Activated CD8-positive, alpha-beta memory T cell treated with anti-CD3 and anti-CD28 coated beads, Interleukin-2, amount 50 U/mL, for 24 hours (primary cell): Measurements from ENCODE around the gene YKT6.
"Not testable (repeated sequence)": the region's sequence is repeated elsewhere in the genome, so short reads cannot be mapped to it uniquely, and the experiment has no call there.

Source experiments
- DNase-seq: peaks from one replicate; pipeline ENCODE4 v3.0.0-alpha.2; 2020; ENCODE audit errors: extremely low read depth

The YKT6 gene

DNA sequence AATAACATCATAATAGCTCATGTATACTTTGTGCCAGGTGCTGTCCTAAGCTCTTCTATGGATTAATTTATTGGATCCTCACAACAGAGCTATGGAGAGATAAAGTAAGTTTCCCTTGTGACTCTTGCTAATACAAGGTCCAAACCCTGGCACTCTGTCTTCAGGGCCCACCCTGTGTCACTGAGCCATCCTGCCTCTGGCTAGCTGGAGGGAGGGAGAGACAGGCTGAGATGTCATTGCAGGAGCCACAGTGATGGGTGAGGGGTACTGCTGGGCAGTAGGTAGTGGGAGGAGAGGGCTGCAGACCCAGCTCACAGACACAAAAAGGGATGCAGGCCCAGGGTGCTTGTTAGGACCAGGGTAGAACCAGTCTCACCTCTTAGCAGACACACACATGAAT is 28.4 kb upstream of the YKT6 start:
- no peak for DNase-seq

- DNase-seq: no peak
These were observed 27.9 kb upstream of the YKT6 start for GRCh38 chr7:44172803-44173424.

DNA sequence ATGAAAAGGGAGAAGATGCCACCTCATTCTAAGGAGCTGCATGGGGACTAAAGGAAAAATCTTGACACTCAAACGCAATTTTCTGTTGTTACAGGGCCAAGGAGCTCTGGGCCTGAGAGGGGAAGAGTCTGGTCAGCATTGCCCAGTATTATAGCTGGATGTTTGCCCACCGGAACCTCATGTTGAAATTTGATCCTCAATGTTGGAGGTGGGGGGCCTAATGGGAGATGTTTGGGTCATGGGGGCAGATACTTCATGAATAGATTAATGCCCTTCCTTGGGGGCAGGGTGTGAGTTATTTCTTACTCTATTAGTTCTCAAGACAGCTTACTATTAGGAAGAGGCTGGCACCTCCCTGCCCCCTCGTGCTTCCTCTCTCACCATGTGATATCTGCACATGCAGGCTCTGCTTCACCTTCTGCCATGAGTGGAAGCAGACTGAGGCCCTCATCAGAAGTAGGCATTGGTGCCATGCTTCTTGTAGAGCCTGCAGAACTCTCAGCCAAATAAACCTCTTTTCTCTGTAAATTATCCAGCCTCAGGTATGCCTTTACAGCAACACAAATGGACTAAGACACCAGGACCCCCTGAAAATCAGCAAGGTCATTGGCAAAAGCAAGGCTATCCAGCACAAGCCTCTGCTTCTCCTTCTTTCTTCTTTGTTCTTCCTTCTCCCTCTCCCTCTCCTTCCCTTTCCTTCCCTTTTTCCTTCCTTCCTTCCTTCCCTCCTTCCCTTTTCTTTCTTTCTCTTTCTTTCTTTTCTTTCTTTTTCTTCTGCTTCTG is 26.7 kb upstream of the YKT6 start:
- no peak for DNase-seq

- DNase-seq: not testable (repeated sequence)
These were observed 26.2 kb upstream of the YKT6 start for GRCh38 chr7:44174694-44174948.

- no peak for DNase-seq
These were observed 25.0 kb upstream of the YKT6 start for GRCh38 chr7:44175730-44176129.

DNA sequence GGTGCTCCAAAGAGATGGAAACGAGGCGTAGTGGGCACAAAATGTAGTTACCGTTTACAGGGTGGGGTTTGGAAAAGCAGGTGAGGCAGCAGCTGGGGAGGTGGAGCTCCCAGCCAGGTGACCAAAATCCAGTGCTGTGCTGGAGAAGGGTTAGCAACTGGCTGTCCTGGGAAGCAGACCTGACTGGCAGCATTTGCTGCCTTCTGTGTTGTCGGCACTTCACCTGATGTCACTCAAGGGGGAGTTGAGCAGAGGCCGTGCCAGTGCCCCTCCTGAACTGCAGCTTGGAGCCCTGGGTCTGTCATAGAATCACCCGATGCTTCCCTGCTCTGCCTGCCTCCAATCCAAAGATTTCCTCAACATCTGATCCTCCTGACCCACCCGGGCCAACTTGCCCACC is 24.3 kb upstream of the YKT6 start:
- no peak for DNase-seq

DNA sequence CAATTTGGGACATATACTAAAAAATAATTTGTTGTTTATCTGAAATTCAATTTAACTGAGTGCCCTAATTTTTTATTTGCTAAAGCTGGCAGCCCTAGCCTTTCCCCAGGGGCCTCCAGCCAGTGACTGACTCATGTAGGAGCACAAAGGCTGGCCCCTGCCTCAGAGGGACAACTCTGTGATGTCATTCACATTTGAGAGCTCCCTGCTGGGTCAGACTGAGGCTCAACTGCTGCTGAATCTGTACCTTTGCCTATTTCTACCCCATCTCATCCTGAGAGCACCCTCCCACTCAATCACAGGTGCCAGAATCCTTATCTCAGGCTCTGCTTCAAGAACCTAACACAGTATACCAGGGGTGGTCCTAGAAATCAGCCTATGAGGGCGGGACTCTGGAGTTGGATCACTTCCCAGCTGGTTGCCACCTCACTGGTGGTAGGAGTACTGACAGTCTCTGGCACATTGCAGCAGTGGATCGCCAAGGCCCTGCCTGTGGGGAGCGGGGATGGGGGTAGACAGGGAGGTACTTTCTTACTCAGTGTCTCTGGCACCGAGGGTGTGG is 23.1 kb upstream of the YKT6 start:
- DNase-seq: no peak

GRCh38 chr7:44180631-44181030 is 20.1 kb upstream of the YKT6 start:
- DNase-seq: no peak

DNA sequence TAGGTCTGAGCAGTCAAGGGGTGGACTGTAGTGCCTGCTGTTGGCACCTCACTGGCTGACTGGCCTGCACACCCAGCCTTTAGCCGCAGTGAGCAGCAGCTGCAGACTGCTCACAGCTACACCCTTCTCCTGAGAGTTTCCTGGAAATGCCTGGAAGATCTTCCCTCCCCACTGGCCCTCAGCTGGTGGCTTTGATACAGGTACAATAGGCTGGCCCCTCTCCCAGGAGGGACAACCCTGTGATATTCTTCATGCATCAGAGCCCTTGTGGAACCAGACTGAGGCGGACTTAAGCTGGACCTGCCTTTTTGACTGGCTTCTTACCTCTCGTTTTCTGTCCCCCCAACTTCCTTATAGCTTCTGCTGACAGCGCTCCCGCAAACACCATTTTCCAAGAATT is 18.0 kb upstream of the YKT6 start:
- DNase-seq: no peak

- no peak for DNase-seq
These were observed 17.4 kb upstream of the YKT6 start for GRCh38 chr7:44183386-44183785.

GRCh38 chr7:44184206-44184872 is 16.4 kb upstream of the YKT6 start:
- no peak for DNase-seq

GRCh38 chr7:44184873-44185446 is 15.8 kb upstream of the YKT6 start:
- no peak for DNase-seq

DNA sequence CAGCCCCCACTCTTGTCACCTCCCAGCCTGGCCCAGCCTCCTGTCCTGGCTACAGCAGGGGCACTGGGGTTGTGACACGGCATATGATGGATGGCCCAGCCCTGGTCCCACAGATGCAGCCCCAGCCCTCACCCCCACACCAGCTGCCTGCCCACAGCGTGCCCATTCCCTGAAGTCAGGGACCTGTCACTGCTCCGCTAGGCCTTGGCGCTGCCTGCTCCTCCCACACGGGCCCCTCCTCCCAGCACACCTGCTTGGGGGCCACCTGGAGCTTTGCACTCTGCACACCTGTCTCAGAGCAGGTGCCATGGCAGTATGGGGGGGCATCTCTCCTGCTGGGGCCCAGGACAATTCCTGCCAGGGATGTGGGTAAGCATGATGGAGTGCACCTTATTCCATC is 15.0 kb upstream of the YKT6 start:
- DNase-seq: no peak

GRCh38 chr7:44186736-44187135 is 14.0 kb upstream of the YKT6 start:
- no peak for DNase-seq

- no peak for DNase-seq
These were observed 13.0 kb upstream of the YKT6 start for GRCh38 chr7:44187636-44188416.

- no peak for DNase-seq
These were observed 12.1 kb upstream of the YKT6 start for GRCh38 chr7:44188480-44189225.

DNA sequence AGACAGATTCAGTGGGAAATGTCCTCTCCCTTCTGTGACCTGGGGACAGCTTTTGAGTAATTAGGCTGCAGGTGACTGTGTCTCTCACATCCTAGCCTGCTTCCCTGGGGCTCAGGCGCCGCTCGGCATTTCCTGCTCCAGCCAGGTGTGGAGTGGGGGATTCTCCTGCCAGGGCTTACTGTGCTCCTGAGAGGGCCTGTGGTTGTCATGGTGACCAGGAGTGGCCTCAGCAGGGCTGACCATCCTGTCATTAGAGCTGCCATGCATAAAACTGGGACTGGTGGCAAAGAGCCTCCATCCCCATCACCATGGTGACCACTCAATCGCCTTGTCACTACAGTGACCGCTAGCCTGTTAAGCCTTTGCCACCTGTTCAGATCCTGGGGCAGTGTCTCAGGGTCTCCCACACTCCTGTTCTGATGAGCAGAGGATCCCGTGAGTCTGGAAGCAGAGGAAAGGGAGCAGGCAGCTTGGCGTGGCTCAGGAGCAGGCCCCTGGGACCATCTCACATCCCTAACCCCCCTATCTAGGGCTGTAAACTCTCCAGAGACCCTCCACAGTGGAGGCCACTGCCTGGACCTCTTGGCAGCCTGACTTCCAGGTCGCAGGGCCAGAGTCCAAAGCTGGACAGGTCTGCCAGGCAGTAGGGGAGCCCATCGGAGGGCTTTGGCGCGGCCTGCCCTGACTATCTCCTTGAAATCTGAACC is 11.3 kb upstream of the YKT6 start, which contains the start of gene GCK:
GCK (minus strand) TSS at position 154 of the 707 bp plus-strand sequence. CDS start 486 bp downstream, outside the sequence.
- DNase-seq: no peak

- no peak for DNase-seq
These were observed 10.5 kb upstream of the YKT6 start for GRCh38 chr7:44189993-44190872.

GRCh38 chr7:44191171-44191570 is 9.6 kb upstream of the YKT6 start:
- no peak for DNase-seq
